Measurements from ENCODE around the gene CIC. TPM values are rescaled to one million over a fixed set of nuclear protein-coding genes. Genes with fewer than 3 reads are reported as not detected.
A peak's percentile ranks its signal among the peaks of the same experiment; 100 is the strongest.

Gene CIC
- total RNA-seq, 1 experiment from 2014 or later, result 54.0 TPM

GRCh38 chr19:42281827-42282762, 13.0 kb downstream of the CIC start:
- Mint-ChIP-seq H3K9me3 (no peaks in the 10 kb centered on the region; a peak in 2 of 5 replicates), H3K27ac (peak overlapping the region; percentile 68 to 91 (median 71); a peak in 4 of 7 replicates), H3K36me3 (ENCODE audit: insufficient read depth in 1 of 3, low read depth in 3 of 3) (peaks cover 5 to 7% (median 7%) of the 10 kb centered on the region in 3 experiments), H3K4me1 (peaks cover 40 to 49% of the 10 kb centered on the region in 2 experiments), H3K4me3 (peak overlapping the region; percentile 62 to 74), H3K27me3 (ENCODE audit: low read depth) (no peaks in the 10 kb centered on the region; the same call in 1 of the 2 replicates)
- Histone ChIP-seq H3K18ac (ENCODE audit: insufficient read length, low read depth, low read length) (no peak overlapping the region), H3K4ac (ENCODE audit: low read depth, low read length) (no peak overlapping the region), H2BK12ac (ENCODE audit: insufficient read length, low read depth, low read length) (no peak overlapping the region), H3K23me2 (ENCODE audit: insufficient read length, low read depth, low read length, poor library complexity, severe bottlenecking) (peaks cover 19% of the 10 kb centered on the region), H3K56ac (ENCODE audit: insufficient read length, low read depth, low read length) (no peak overlapping the region), H3K23ac (ENCODE audit: insufficient read length, low read depth, low read length) (no peak overlapping the region), H2BK120ac (ENCODE audit: low read depth, low read length, poor library complexity, severe bottlenecking) (no peak overlapping the region), H2AK5ac (ENCODE audit: insufficient read length, low read length) (no peak overlapping the region), H4K5ac (ENCODE audit: insufficient read length, low read depth, low read length) (no peak overlapping the region), H4K8ac (replicated peaks; ENCODE audit: insufficient read length, low read depth, low read length) (no peak overlapping the region), H3K27ac (ENCODE audit: insufficient read length, low read depth, low read length) (no peak overlapping the region), H3K27me3 (ENCODE audit: insufficient read depth, low read length) (no peaks in the 10 kb centered on the region), H4K20me1 (ENCODE audit: control insufficient read depth, insufficient read depth, insufficient read length) (peaks cover 3% of the 10 kb centered on the region), H2AFZ (ENCODE audit: low read length) (no peak overlapping the region), H2BK20ac (ENCODE audit: low read depth, low read length, poor library complexity, severe bottlenecking) (no peak overlapping the region), H3K4me2 (ENCODE audit: insufficient read depth, insufficient read length, low read length) (peak overlapping the region; percentile 7), H3K79me2 (ENCODE audit: insufficient read depth, low read length) (peaks cover 3% of the 10 kb centered on the region; the same call in 1 of the 2 replicates), H2BK15ac (ENCODE audit: low read depth, low read length) (no peak overlapping the region), H3K9me3 (ENCODE audit: control insufficient read depth, low read depth, low read length) (no peaks in the 10 kb centered on the region), H3K9ac (ENCODE audit: extremely low read depth, insufficient read length, low read length) (no peak overlapping the region), H4K91ac (ENCODE audit: insufficient read length, low read depth, low read length) (no peak overlapping the region), H3K14ac (ENCODE audit: insufficient read depth, low read length) (no peak overlapping the region), H2BK5ac (ENCODE audit: insufficient read length, low read length) (no peak overlapping the region), H3T11ph (ENCODE audit: low read length) (no peak overlapping the region), H3K4me1 (ENCODE audit: insufficient read depth, low read length) (peaks cover 8% of the 10 kb centered on the region; the same call in 1 of the 2 replicates), H3K79me1 (ENCODE audit: insufficient read depth, low read depth, low read length, poor library complexity, severe bottlenecking) (peaks cover 11% of the 10 kb centered on the region)
- no peak for TF ChIP-seq CTCF (conservative IDR thresholded peaks at IDR 0.05)
- WGBS (ENCODE audit: extremely low coverage, insufficient read length, low lambda C conversion rate), result no CpG with 5 or more reads among the region's 7 CpGs
- peak; percentile 71 for DNase-seq
